Mucosa of rectum (tissue), 2 donors: ENCODE data around the gene OR4S1.
"Not testable (repeated sequence)": the region's sequence is repeated elsewhere in the genome, so short reads cannot be mapped to it uniquely, and the experiment has no call there.

ENCODE experiments used
- H3K27ac ChIP-seq, 2 donors: one replicate each; pipeline ENCODE4 v1.7.0; 2013; ENCODE audit warnings: inconsistent platforms in 2 of 2, low read depth in 2 of 2, low read length in 2 of 2
- H3K27me3 ChIP-seq, 2 donors: one replicate each; pipeline ENCODE4 v1.7.0; 2013; ENCODE audit warnings: low read length in 2 of 2; ENCODE audit not compliant: control insufficient read depth in 2 of 2, insufficient read depth in 2 of 2
- H3K36me3 ChIP-seq, 2 donors: one replicate each; pipeline ENCODE4 v1.7.0; 2013; ENCODE audit warnings: low read length in 2 of 2; ENCODE audit not compliant: control insufficient read depth in 2 of 2, insufficient read depth in 2 of 2
- H3K4me1 ChIP-seq, 2 donors: one replicate each; pipeline ENCODE4 v1.7.0; 2013; ENCODE audit warnings: low read length in 2 of 2, mild to moderate bottlenecking in 1 of 2; ENCODE audit not compliant: control insufficient read depth in 2 of 2, insufficient read depth in 2 of 2
- H3K4me3 ChIP-seq, 2 donors: one replicate each; pipeline ENCODE4 v1.7.0; 2013; ENCODE audit warnings: low read length in 2 of 2
- H3K9ac ChIP-seq, 2 donors: one replicate each; pipeline ENCODE4 v1.7.0; 2013; ENCODE audit warnings: low read length in 2 of 2, low read depth in 1 of 2, mild to moderate bottlenecking in 1 of 2
- H3K9me3 ChIP-seq, 2 donors: one replicate each; pipeline ENCODE4 v1.7.0; 2013; ENCODE audit warnings: low read length in 2 of 2; ENCODE audit not compliant: control insufficient read depth in 2 of 2
- donor health status: healthy.
- donor health status: Normal muscosa, but diverticular disease.

Gene OR4S1

GRCh38 chr11:48342505-48342904 is 36.5 kb downstream of the OR4S1 start:
- H3K27me3 ChIP-seq, H3K36me3 ChIP-seq, H3K4me1 ChIP-seq, H3K27ac ChIP-seq, H3K9me3 ChIP-seq, H3K9ac ChIP-seq, H3K4me3 ChIP-seq: not testable (repeated sequence)

GRCh38 chr11:48346286-48346685 is 40.3 kb downstream of the OR4S1 start:
- not testable (repeated sequence) for H3K36me3 ChIP-seq, H3K4me1 ChIP-seq, H3K9ac ChIP-seq, H3K4me3 ChIP-seq, H3K27me3 ChIP-seq, H3K27ac ChIP-seq, H3K9me3 ChIP-seq

- Histone ChIP-seq H3K9ac (no peak overlapping the region), H3K9me3 (no peaks in the 10 kb centered on the region), H3K27me3 (no peaks in the 10 kb centered on the region), H3K4me1 (no peaks in the 10 kb centered on the region), H3K27ac (no peak overlapping the region), H3K4me3 (no peak overlapping the region), H3K36me3 (no peaks in the 10 kb centered on the region)
Observed at GRCh38 chr11:48354013-48354412, 48.0 kb downstream of the OR4S1 start.

- Histone ChIP-seq H3K9me3 (no peaks in the 10 kb centered on the region), H3K27me3 (no peaks in the 10 kb centered on the region), H3K9ac (no peak overlapping the region), H3K36me3 (no peaks in the 10 kb centered on the region), H3K4me3 (no peak overlapping the region), H3K4me1 (no peaks in the 10 kb centered on the region), H3K27ac (no peak overlapping the region)
Observed at GRCh38 chr11:48354677-48355076, 48.7 kb downstream of the OR4S1 start.
